ENCODE measurements around the gene KRT4. TPM values are rescaled to one million over a fixed set of nuclear protein-coding genes. Genes with fewer than 3 reads are reported as not detected.
"Not testable (repeated sequence)": the region's sequence is repeated elsewhere in the genome, so short reads cannot be mapped to it uniquely, and the experiment has no call there.

The KRT4 gene
- total and polyA plus RNA-seq, 2 experiments from 2014 or later, result 4.2 to 8.7 TPM

DNA sequence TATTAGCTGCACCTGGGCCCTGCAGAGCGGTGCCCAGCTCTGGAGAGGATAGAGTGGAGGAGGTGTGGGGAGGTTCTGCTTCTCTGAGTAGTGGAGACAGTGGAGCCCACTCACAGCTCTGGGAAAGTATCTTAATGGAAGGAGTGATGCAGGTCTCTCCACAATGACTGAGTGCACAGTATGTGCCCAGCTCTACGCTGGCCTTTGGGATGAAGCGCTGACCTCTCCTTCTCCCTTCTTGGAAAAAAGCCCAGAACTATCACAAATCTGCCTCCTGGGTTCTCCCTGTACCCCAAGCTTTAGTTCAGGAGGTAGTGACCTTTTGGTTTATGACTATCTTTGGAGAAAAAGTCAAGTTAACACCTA, 17.5 kb downstream of the KRT4 start:
- Histone ChIP-seq H3K4me3 (no peak overlapping the region), H3K27ac (no peak overlapping the region), H3K79me2 (no peaks in the 10 kb centered on the region), H4K20me1 (ENCODE audit: insufficient read depth, poor library complexity, severe bottlenecking) (no peaks in the 10 kb centered on the region), H3K4me2 (no peak overlapping the region), H3K9me2 (replicated peaks; ENCODE audit: insufficient read depth) (no peaks in the 10 kb centered on the region), H3K36me3 (replicated peaks; ENCODE audit: insufficient read depth, low read depth) (no peaks in the 10 kb centered on the region), H3K4me1 (ENCODE audit: insufficient read depth) (no peaks in the 10 kb centered on the region), H2AFZ (no peak overlapping the region), H3K9me3 (ENCODE audit: low read depth) (no peaks in the 10 kb centered on the region), H3K27me3 (no peaks in the 10 kb centered on the region)
- no peak for TF ChIP-seq EZH2 (IDR thresholded peaks at IDR 0.05; ENCODE audit: borderline replicate concordance)
- TF ChIP-seq EZH2phosphoT487 (IDR thresholded peaks at IDR 0.05; ENCODE audit: low read depth, severe bottlenecking, unreplicated experiment), result no peak
- TF ChIP-seq, protein P1, sequence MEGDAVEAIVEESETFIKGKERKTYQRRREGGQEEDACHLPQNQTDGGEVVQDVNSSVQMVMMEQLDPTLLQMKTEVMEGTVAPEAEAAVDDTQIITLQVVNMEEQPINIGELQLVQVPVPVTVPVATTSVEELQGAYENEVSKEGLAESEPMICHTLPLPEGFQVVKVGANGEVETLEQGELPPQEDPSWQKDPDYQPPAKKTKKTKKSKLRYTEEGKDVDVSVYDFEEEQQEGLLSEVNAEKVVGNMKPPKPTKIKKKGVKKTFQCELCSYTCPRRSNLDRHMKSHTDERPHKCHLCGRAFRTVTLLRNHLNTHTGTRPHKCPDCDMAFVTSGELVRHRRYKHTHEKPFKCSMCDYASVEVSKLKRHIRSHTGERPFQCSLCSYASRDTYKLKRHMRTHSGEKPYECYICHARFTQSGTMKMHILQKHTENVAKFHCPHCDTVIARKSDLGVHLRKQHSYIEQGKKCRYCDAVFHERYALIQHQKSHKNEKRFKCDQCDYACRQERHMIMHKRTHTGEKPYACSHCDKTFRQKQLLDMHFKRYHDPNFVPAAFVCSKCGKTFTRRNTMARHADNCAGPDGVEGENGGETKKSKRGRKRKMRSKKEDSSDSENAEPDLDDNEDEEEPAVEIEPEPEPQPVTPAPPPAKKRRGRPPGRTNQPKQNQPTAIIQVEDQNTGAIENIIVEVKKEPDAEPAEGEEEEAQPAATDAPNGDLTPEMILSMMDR (IDR thresholded peaks at IDR 0.05; ENCODE audit: poor library complexity), result no peak
- WGBS (ENCODE audit: low lambda C conversion rate, missing lambda C conversion rate), result 95% methylated on average over 3 of the region's 3 CpGs
- DNase-seq (ENCODE audit: low spot score), result no peak

DNA sequence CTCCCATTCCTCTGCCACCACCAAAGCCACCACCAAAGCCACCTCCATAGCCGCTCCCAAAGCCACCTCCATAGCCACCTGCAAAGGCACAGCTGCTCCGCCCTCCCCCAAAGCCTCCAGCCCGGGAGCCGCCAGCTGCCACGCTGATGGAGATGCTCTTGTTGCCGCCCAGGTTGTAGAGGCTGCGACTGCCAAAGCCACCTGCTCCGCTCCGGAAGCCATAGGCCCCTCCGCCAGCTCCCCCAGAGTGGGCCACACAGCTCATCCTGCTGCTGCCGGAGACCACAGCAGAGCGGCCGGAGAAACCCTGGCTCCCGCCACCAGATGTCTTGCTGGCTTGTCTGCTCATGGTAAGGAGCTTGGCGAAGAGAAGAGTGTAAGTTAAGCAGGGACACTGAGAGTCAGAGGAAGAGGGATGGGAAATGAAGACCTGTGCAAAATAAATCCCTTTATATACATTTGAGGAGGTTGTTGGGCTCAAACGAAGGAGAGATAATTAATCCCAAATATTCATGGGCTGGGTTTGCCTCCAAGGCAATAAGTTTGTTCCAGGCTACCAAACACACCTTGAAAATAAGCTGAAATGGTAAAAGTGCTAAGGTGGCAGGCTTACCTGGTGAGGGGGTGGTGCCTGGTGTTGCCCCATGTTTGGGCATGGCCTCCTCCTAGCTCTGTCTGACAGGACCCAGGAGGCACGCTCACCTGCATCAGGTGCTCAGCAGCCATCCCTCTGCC, 18.1 kb downstream of the KRT4 start, which contains the start of gene KRT3:
KRT3 (minus strand) TSS at position 424 of the 735 bp plus-strand sequence; CDS start at position 349, 75 bp downstream.
- H3K9me2 ChIP-seq (replicated peaks; ENCODE audit: insufficient read depth), result no peaks in the 10 kb centered on the region
- no peak within 1 kb of the TSS for H3K4me3 ChIP-seq
- no peaks in the 10 kb centered on the region for H3K79me2 ChIP-seq
- no peak within 1 kb of the TSS for H2AFZ ChIP-seq
- TF ChIP-seq EZH2phosphoT487 (IDR thresholded peaks at IDR 0.05; ENCODE audit: low read depth, severe bottlenecking, unreplicated experiment) (no peak), EZH2 (IDR thresholded peaks at IDR 0.05; ENCODE audit: borderline replicate concordance) (no peak)
- TF ChIP-seq, protein P1 (IDR thresholded peaks at IDR 0.05; ENCODE audit: poor library complexity), result no peak
- WGBS (ENCODE audit: low lambda C conversion rate, missing lambda C conversion rate), result 95% methylated on average over 17 of the region's 17 CpGs
- no peaks in the 10 kb centered on the region for H3K36me3 ChIP-seq (replicated peaks; ENCODE audit: insufficient read depth, low read depth)
- DNase-seq (ENCODE audit: low spot score), result no peak
- no peak within 1 kb of the TSS for H3K4me2 ChIP-seq
- H4K20me1 ChIP-seq (ENCODE audit: insufficient read depth, poor library complexity, severe bottlenecking), result no peaks in the 10 kb centered on the region
- H3K9me3 ChIP-seq (ENCODE audit: low read depth), result no peaks in the 10 kb centered on the region
- H3K4me1 ChIP-seq (ENCODE audit: insufficient read depth), result no peaks in the 10 kb centered on the region
- no peaks in the 10 kb centered on the region for H3K27me3 ChIP-seq
- no peak within 1 kb of the TSS for H3K27ac ChIP-seq

- H3K36me3 ChIP-seq (replicated peaks; ENCODE audit: insufficient read depth, low read depth); H3K4me3 ChIP-seq; H3K27ac ChIP-seq; DNase-seq (ENCODE audit: low spot score); H3K9me2 ChIP-seq (replicated peaks; ENCODE audit: insufficient read depth); H2AFZ ChIP-seq; H3K4me1 ChIP-seq (ENCODE audit: insufficient read depth); H3K79me2 ChIP-seq; H3K9me3 ChIP-seq (ENCODE audit: low read depth); H3K4me2 ChIP-seq; H4K20me1 ChIP-seq (ENCODE audit: insufficient read depth, poor library complexity, severe bottlenecking); H3K27me3 ChIP-seq: not testable (repeated sequence)
- 97% methylated on average over 2 of the region's 2 CpGs for WGBS (ENCODE audit: low lambda C conversion rate, missing lambda C conversion rate)
Observed at GRCh38 chr12:52795332-52795674, 18.6 kb downstream of the KRT4 start.

GRCh38 chr12:52794479-52795331, 19.2 kb downstream of the KRT4 start:
- no peak overlapping the region for H2AFZ ChIP-seq
- no peaks in the 10 kb centered on the region for H3K79me2 ChIP-seq
- H3K27ac ChIP-seq, result no peak overlapping the region
- H4K20me1 ChIP-seq (ENCODE audit: insufficient read depth, poor library complexity, severe bottlenecking), result no peaks in the 10 kb centered on the region
- H3K4me2 ChIP-seq, result no peak overlapping the region
- no peaks in the 10 kb centered on the region for H3K9me3 ChIP-seq (ENCODE audit: low read depth)
- no peaks in the 10 kb centered on the region for H3K36me3 ChIP-seq (replicated peaks; ENCODE audit: insufficient read depth, low read depth)
- H3K4me1 ChIP-seq (ENCODE audit: insufficient read depth), result no peaks in the 10 kb centered on the region
- DNase-seq (ENCODE audit: low spot score), result no peak
- no peaks in the 10 kb centered on the region for H3K27me3 ChIP-seq
- no peak overlapping the region for H3K4me3 ChIP-seq
- TF ChIP-seq EZH2phosphoT487 (IDR thresholded peaks at IDR 0.05; ENCODE audit: low read depth, severe bottlenecking, unreplicated experiment) (no peak), EZH2 (IDR thresholded peaks at IDR 0.05; ENCODE audit: borderline replicate concordance) (no peak)
- TF ChIP-seq, protein P1 (IDR thresholded peaks at IDR 0.05; ENCODE audit: poor library complexity), result no peak
- 81% methylated on average over 5 of the region's 5 CpGs for WGBS (ENCODE audit: low lambda C conversion rate, missing lambda C conversion rate)
- no peaks in the 10 kb centered on the region for H3K9me2 ChIP-seq (replicated peaks; ENCODE audit: insufficient read depth)
